NCI-H748 treated with DMSO at 0.1 percent for 48 hours (cell line): ENCODE measurements around the gene GYPA.
"Not testable (repeated sequence)": the region's sequence is repeated elsewhere in the genome, so short reads cannot be mapped to it uniquely, and the experiment has no call there.

Experiments used
- DNase-seq: peaks from one replicate; lab custom pipeline; 2025; lab: John Stamatoyannopoulos, UW

GYPA gene

DNA sequence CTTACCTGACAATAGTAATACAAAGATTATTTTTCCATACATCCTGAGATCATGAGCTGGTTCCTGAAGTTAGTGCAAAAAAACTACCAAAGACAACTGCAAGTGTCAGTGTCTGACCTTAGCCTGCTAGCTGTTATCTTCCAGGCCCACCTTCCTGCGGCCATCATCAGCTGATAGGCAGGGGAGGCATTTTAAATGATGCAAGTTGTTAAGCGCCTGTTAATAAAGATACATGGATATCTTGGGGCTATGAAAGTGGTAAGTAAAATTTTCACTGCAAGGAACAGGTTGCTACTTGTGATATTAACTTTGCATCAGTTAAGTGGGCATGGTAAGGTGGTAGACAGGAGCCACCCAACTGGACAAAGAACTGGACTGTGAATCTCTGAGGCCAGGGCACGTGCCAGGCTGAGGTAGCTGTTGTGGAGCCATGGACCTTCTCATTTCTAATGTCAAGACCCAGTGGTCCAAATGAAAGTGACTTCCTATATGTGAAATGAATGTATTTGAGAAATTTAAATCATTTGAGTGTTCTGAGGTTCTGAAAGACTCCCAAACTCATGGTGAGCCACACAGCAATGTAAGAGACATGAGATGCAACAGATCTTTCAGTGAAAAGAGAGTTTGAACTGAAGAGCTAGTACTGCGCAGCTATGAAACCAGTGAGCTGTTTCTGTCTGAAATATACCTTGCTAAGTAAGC, at the start of gene GYPA:
Gene GYPA (minus strand): TSS at position 125 of the 702 bp plus-strand sequence. CDS start 83 bp downstream, at position 42.
- not testable (repeated sequence) for DNase-seq

DNA sequence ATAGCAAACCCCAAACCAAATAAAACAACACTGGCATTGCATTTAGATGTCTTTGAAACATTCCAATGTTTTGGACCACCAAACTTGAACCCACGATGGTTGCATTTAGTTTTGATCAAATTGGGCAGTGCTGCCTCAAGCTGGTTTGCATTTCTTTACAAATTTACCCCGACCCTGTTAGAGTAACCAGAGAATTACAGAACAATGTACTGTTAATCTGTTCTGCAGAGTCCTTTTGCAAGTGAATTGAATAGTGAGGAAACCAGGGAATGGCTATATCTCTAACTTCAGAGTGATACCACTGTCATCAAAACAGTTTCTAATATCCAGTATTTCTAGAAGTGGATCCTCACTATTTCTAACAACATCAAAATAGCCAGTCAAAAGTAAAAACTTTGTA, 49.5 kb upstream of the GYPA start:
- no peak for DNase-seq

DNA sequence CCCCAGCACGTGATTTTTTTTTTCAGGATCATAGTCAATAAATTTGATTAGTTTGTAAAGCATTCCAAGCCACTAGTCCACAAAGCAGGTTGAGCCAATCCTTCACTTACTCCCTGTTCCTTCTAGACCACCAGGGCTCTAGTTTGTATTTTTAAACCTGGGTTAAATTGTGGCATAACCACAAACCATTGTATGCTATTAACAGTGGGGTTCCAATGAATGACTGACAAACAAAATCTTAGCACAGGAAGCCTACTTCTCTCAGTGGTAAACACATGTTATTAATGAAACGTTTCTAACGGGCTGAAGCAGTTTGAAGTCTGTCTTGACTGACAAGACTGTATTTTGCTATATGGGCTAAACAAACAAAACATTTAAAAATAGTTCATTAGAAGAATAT, 48.6 kb upstream of the GYPA start:
- no peak for DNase-seq

DNA sequence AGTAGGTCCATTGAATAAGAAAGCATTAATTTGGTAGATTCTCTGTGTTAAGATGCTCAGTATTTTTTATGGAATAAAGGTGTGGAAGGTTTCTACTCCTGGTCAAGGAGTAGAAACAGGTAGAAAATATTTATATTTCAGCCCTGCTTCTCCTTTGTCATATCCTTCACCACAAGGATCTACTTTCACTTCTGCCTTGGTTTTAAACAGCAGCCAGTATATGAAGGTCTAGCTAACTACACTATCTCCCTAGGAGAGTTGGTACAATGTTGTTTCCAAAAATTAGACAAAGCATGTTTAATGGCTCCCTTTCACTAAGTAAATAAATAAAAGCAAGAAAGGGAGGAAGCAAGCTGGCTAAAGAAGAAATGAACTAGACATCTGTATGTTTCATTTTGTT, 44.6 kb upstream of the GYPA start:
- DNase-seq = no peak

DNA sequence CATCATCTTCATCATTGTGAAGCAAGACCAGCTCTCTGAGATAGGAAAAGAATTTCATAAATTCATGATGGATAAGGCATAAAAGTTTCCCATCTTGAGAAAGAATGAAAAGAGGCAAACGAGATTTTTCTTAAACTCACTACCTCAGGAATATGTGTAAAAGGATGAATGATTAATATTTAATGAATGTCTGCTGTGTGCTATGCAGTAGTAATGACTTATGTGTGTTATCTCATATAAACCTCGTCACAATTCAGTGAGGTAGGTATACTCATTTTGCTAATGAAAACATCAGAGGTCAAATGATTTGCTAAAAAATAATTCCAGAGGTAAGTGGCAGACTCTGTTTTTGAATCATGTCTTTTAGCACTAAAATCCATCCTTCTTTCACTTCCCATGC, 42.6 kb upstream of the GYPA start:
- DNase-seq = no peak

DNA sequence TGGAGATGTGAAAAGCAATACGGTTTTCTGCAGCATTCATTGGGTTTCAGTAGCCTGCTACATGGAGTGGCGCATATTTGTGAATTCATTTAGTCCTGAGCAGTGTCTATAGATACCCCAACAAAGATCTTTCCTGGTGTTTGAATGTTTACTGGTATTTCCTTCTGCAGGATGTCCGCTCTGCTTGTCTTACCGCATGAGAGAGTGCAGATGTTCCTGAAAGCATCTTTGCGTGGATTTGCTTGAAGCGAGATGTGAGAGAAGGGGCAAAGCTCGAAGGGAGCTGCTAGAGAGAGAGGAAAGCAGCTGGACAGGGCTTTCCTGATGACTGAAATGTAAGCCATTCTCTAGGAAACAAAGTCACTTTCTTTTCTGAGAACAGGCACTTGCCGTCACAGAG, 40.9 kb upstream of the GYPA start:
- no peak for DNase-seq

DNA sequence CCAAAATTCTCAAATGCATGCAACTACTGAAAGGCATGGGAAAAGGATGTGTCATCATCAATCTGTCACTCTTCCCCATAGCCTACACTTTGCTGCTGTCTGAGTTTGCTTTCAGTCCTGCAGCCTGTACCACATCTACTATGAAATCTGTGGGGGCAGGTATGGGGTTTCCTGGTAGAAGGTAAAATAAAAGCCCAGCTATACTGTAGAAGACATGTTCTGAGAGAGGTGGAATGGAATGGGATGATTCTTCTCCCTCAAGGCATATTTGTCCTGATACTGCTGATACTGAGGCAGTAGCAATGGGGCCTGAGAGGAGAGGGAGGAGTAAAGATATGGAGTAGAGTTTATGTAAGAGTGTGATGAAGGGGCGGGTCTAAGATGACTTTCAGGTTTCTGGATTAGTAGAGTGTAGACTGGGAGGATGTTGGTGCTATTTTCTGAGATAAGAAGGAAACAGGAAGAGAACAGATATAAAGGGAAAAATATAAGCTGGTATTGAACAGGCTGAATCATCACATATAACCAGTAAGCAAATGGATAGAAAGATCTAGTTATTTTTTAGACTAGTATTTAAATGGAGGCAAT, 38.7 kb upstream of the GYPA start:
- DNase-seq = no peak

DNA sequence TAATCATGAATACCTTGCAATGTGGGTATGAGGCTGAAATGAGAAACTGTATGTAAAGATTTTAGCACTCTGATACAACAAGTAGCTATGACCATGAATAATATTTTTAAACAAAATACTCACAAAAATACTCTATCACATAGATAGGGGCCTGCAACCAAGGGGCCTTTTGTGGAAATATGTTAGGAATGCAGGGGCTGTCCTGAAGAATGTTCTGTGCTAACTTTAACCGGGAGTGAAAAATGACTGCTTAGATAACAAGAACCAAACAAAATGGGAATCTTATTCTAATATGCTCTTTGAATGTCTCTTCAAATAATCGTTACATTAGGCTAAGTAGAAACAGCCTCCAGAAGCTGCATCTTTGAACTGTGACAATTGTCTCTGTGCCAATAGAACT, 37.9 kb upstream of the GYPA start:
- no peak for DNase-seq

DNA sequence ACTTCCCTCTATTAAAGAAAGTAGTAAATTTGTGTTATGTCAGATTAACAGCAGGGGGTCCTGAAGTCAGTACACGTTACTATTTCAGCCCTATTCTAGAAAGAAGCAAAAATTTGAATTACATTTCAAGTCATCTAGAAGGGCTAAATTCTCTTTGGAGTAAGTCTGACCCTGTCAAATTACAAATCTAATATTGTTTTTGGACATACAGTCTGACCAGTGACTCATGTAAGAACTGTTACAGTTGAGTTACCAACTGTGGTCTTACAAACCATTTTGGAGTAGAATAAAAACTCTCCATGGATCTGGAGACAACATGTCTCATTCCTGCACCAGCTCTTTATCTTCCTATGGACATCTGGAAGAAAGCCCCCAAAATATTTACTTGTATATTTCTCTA, 36.0 kb upstream of the GYPA start:
- DNase-seq = no peak

DNA sequence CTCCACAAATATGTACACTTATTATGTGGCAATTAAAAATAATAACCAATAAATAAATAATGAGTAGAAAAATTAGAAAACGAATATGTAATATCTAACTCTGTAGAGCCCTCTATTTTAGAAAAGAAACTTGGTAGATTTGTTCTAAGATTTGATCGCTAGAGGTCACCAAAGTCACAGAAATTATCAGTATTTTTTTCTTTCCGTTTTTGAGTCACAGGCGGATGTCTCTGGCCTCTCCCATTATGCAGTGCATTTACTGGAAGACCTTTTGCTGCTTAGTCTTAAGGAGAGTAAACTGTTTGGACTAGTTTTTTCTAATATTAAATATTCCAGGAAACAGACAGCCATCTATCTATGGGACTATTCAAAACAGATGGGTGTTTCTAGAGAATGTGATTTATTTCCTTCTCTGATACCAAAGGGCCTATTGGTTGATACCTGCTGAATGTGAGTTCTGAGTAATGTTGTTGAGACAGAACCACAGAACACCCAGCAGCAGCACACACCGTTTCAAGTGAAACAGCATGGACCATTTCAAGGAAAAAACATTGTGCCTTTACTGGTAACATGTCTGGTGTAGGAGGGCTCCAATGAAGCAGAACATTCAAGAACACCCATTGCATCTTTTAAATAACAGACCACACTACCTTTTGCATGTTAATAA, 34.0 kb upstream of the GYPA start:
- DNase-seq = peak; percentile 4

DNA sequence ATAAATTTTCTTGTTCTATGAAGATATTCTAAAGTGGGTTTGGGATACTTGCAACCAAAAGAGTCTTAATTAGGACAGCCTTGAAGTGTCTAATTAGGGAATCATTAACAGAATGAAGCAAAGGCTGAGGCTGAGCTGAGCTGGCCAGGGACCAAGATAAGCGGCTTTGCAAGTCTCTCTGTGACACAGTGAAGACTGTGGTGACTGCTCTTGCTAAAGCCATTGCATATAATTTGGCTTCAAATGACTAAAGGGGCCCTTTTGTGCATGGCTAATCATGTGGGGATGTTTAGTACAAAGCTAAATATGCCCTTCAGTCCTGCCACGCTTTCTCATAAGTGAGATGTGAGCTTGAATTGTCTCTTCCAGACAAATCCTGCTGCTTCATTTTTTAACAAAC, 31.2 kb upstream of the GYPA start:
- no peak for DNase-seq

DNA sequence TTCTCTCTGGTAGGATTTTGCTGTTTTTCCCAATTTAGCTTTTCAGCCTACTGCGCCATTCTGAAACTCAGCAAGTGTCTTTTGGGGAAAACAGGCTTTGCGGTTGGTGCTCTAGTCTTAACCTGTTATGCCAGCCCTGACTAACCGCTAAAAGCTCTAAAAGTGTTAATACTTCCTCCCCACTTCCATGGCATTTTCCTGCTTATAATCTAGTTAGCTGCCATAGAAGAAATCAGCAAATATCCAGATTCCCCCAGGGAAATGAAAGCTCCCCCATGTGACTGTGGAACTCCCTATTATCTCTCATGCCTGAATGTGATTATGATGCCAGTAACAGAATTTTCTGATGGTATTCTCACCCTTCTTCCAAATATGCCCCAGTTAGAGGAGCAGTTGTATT, 28.7 kb upstream of the GYPA start:
- no peak for DNase-seq

DNA sequence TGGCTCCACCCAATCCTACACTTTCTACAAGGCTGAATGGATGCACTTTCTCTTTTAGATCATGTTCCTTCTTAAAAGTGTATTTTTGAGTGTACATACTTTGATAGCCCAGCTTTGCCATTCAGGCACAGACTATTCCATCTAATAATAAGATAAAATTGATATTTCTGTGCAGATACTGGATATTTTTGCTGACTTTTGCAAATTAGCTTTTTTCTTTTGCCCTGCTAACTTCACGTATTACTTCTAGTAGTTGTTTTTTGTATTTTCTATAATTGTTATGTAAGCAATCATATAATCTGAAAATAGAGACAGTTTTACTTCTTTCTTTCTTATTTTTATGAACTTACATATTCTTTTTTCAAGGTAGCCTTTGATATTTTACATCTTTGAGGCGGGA, 13.5 kb upstream of the GYPA start:
- no peak for DNase-seq

DNA sequence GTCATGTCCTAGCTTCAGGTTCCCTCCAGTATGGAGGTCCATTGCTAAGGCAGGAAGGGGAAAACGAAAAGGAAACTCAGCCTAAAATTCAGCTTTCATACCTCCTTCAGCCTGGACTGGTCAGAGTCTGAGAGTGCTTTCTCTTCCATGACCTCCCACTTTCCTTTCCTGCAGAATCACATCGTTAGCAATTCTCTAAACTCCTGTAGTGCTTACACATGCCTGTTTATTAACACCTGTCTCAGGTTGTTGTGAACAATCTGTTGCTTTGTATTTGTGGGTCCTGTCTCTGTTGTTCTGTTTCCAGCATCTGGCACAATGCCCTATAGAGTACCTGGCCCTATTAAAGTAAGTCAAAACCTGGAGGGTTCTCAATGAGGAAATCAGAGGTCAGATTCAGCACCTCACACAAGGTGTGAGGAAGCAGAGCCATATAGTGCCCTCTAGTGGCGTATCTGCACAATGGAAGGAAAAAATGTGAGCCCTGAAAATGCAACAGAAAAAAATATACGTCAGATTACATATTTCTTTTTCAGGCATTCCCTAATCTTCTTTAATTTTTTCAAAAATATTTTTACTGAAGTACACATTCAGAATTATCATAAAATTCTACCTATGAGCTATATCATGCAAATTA, 2.3 kb upstream of the GYPA start:
- peak; percentile 0 for DNase-seq

DNA sequence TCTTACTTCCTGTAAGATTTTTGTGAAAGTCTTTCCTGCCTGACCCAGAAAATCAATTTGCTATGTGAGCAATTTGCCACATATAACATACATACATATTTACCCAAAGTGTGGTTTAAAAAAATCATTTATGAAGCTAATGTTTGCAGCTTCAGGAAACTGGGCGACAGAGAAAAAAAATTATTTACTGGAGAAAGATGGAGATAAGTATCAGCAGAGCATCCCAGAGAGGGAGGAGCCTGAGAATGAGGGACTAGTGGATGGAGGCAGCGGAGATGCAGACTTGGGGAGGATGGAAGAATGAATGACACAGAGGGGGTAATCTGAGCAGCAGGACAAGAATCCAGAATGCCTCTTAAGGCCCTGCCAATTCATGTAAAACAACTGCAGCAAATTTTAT, 975 bp upstream of the GYPA start:
- no peak for DNase-seq

DNA sequence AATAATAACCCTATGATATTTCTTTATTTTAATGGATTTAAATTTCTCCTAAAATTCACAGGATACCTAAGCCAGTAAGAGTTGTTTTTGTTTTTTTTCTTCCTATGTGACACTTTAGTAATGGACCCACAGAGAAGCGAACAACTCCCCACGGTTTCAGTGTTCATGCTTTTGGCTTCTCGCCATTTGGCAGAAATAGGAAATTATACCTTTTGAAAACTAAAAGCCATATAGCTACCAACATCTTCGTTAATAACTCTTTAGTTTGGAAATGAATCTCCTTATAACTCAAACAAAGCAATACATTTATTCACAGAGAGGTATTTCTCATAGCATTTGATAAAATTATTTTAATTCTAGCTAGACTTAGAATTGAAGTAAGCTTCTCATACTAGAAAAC, 527 bp downstream of the GYPA start:
- DNase-seq = not testable (repeated sequence)

DNA sequence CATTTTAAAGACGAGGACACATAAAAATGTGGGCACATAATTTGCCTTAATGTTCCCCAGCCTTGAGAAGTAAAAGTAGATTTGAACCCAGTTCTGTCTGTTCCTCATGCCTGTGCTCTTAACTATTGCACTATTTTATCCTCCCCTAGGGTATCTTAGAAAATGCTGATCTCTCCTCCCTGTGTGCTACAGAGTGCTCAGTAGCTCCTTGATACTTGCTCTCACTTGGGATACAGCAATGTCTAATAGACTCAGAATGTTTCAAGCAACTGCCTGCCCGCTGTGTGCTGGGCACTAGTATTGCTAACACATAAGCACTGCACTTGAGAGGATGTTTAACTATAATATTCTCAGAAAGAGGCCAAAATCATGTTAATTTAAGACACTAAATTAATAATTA, 971 bp downstream of the GYPA start:
- DNase-seq = not testable (repeated sequence)

DNA sequence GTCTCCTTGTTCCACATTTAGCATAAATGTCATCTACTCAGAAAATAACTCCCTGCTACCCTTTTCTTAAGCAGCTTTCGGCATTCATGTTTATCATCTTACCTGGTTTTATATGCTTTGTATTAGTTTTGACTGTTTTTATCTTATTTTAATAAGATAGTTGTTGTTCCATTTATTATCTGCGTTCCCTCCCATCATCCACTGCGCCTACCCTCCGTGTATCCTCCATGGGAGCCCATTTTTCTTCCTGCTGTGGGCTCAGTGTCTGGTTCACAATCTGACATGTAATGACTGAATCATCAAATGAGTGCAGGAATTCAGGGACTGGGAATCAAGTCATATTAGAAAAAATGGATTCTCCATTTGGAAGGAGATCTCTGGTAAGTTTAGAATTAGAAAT, 2.3 kb downstream of the GYPA start:
- DNase-seq = not testable (repeated sequence)

DNA sequence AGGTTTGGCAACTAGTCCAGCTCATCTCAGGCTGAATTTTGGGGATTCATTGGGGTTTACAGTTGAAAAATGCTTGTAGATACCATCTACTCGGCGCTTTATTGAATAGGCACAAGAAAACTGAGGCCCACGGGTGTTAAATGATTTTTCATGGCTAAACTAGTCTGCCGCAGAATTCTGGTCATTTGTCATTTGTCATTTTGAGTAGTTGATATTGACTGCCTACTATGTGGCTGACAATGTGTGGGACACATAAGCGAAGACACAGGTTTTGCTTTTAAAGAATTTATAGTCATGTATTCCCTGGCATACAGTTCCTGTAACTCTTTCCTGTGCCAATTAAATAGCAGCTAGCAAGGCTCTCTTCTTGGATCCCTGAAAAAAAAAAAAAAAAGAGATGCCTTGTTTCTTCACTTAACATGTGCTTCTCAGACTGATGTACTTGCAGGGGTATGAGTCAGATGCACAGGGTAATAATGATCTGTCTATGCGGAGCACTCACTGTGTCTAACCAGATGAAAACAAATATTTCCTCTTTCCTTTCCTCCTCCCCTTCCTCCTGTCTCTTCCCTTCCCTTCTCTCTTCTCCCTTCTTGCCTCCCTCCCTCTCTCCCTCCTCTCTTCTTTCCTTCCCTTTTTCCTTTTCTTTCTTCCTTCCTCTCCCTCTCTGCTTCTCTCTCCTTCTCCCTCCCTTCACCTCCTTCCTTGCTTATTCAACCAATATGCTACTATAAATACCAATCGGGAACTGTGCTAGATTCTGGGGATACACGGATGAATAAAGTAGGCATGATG, 3.2 kb downstream of the GYPA start:
- not testable (repeated sequence) for DNase-seq

DNA sequence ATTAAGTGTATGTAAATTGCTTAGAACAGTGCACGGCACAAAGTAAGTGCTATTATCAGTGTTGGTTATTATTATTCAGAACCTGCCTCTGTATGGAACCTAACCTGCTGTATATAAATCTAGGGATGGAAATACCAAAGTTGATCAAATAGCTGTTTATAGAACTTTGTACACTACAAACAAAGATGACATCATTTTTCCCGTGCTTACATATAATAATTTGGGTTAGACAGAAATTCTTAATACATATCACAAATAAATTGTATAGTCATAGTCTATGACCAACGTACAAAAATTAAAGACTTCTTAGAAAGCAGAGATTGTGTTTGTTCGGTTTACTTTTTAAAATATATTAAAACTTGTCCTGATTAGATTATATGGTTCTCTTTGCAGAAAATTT, 4.3 kb downstream of the GYPA start:
- DNase-seq = not testable (repeated sequence)

DNA sequence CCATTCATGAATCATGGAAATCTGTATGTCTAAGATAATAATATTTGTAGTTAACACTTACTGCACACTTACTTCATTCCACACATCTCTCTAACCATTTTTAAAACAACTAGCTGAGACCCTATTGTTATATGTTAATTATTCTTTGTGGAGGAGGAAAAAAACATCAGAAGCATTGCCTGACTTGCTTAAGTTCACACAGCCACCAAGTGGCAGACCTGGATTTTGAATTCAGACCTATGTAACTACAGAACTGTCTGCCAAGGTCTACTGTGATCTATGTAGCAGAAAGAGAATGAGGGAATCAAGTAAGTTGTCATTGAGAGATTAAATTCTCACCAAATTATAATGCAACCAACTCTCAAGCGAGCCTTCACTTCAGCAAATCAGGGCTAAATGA, 10.4 kb downstream of the GYPA start:
- not testable (repeated sequence) for DNase-seq

DNA sequence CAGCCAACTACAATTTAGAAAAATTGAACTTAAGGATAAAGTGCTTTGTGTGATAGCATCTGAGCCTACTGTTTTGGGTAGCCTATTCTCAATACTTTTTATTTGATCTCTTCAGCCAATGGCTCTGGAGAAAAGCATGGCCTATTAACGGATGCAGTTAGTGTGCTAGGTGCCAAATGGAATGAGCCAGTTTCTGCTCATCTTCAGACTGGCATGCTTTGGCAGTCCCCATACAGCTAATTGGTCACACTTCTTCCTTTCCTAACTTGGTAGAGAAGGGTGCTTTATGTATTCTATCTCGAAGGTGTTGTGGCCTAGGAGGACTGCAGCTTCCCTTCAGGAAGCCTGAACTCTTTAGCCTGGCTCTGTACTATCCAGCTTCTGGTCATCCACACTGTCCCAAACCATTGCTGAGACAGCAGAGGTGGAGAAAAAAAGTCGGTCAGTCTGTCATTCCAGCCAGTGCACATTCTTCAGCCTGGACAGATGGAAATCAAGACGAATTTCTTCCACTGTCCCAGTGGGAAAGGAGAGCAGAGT, 11.1 kb downstream of the GYPA start:
- not testable (repeated sequence) for DNase-seq
